ENCODE data around the gene FOXD4.
"Not testable (repeated sequence)": the region's sequence is repeated elsewhere in the genome, so short reads cannot be mapped to it uniquely, and the experiment has no call there.

The FOXD4 gene

DNA sequence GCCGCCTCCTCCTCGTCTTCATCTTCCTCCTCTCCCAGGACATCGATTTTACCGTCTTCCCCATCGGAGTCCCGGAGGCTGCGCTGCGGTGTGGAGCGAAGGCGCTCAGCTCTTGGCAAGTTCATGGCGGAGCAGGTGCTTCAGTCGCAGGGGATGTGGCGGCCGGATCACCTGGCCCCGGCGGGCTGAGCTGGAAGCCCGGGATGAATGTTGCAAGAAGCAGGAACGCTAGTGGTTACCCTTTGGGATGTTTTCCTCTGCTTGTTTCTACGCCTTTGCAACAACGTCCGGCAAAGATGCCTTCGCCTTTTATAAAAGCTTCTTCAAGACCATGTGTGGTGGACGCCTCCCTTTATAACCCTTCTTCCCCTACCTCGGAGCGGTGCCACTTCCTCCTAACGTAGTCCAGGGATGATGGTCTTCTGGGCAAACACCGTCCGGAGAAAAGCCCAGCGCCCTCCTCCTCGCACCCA is at the start of gene FOXD4:
Gene FOXD4 (minus strand): TSS at position 423 of the 473 bp plus-strand sequence. CDS start 298 bp downstream, at position 125.
- intact Hi-C loops (cut with DNase I); DNase-seq: not testable (repeated sequence)

DNA sequence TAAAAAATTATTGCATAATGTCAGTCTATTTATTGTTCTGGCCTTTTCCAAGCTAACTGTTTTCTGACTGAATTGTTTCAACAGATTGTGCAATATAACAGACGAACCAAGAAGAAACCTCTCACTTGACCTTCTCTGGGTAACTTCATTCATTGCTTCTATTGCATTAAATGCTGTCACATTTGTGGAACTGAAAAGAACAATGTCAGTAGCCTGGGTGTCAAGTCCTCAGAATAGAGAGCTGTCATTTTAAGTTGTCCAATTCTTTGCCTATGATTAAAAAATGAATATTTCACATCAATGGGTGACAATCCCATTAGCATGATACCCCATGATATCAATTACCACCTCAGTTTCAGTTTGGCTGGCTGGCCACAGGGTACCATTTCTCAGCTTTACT is 41.7 kb upstream of the FOXD4 start:
- intact Hi-C loops (cut with DNase I); DNase-seq: not testable (repeated sequence)

DNA sequence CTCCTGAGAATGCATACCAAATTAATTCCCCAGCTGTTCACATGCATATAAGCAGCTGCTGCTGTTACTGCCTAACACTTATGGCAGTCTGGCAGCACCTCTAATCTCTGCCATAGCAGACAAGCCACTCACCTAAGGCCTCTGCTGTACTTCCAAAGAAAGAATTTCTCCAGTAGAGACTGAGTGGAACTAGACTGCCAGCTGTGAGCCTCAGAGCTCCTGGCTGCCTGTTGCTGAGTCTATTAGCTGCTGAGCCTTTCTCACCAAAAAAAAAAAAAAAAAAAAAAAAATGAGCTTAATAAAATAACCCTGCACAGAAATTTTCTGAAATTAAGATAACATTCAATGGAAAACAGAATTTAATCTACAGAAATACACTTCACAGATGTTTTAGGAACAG is 33.0 kb upstream of the FOXD4 start:
- DNase-seq; intact Hi-C loops (cut with DNase I): not testable (repeated sequence)

DNA sequence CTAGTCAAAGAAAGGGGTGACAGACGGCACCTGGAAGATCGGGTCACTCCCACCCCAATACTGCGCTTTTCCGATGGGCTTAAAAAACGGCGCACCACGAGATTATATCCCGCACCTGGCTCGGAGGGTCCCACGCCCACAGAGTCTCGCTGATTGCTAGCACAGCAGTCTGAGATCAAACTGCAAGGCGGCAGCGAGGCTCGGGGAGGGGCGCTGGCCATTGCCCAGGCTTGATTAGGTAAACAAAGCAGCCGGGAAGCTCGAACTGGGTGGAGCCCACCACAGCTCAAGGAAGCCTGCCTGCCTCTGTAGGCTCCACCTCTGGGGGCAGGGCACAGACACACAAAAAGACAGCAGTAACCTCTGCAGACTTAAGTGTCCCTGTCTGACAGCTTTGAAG is 21.7 kb upstream of the FOXD4 start:
- DNase-seq: peak in 2 of 10 donors; percentile 35 to 39
- intact Hi-C loops (cut with DNase I): not testable (repeated sequence)

DNA sequence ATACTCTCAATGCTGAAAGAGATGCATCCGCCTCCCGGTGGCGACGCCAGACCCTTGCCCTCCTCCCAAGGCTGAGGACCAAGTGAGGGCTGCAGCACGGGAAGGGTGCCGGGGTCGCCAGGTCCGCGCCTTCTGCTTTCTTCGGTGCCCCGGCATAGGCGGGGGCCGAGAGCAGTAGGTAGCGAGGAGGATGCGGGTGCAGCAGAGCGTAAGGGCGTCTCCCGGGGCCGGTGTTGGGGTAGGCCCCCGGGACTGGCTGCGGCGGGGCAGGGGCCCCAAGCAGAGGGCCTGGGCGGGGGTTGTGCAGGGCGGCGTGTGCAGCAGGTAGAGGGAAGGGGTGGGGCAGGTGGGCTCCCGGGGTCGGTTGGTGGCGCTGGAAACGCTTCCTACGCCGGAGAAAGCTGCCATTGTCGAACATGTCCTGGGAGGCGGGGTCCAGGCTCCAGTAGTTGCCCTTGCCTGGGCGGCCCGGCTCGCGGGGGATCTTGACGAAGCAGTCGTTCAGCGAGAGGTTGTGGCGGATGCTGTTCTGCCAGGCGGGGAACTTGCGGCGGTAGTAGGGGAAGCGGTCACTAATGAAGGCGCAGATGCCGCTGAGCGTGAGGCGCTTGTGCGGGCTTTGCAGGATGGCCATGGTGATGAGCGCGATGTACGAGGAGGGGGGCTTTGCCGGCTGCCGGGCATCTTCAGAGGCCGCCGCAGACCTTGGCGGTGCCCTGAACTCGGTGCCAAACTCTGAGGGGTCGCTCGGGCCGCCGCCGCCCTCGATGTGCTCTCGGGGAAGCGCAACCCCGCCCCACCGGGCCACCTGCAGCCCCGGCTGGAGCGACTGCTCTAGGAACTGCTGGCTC is 848 bp downstream of the FOXD4 start:
- DNase-seq; intact Hi-C loops (cut with DNase I): not testable (repeated sequence)

DNA sequence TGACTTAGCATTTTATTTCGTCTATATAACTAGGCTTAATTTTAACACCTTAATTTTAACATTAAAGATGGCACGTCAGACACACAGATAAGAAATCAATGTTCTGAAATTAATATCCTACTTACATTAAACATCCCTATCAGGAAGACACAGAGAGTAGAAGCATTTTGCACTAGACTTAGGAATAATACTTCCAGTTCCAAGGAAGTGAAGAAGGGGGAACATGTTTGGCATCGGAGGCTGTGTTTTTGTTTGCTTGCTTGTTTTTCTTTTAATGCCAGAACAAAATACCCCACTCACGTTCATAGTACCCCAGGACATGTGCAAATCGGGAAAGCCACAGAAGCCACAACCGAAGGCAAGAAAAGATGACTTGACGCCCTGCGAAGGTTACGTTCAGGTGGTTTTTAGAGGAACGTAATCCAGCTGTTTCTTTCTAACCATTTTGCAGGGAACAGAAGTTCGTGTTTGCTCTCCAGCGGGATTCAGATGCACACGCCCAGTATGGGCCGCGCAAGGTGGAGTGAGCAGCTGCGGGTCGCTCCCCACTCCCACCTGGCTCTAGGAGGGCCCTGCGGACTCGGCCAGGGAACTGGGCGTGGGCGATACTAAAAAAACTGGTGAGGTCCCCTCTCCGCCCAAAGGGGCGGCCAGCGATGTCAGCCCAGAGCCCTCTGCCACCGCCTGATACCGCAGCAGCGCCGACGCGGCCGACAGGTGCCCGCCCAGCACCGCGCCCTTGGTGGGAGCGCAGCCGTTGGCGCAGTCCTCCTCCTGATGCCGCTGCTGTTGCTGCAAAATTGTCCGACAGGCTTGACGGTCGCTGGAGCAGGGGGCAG is 1.8 kb downstream of the FOXD4 start:
- not testable (repeated sequence) for DNase-seq

DNA sequence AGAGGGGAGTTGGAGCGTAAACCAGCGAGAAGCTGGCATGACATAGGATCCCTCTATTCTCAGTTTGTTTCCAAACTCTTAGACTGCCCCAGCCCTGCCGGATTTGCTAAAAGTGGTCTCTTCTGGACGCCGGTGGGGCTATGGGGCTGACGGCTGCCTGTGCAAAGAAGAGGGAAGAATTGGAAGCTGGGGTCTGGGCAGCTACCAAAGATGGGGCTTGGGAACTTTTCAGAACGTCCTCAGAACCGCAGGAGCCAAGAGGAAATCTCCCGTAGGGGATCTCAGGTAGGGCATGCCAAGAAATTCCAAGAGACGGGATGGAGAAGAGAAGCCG is 3.1 kb downstream of the FOXD4 start:
- intact Hi-C loops (cut with DNase I); DNase-seq: not testable (repeated sequence)

More for the DNA sequence above, 1.8 kb downstream of the FOXD4 start:
- intact Hi-C loops (cut with DNase I): not testable (repeated sequence)

DNA sequence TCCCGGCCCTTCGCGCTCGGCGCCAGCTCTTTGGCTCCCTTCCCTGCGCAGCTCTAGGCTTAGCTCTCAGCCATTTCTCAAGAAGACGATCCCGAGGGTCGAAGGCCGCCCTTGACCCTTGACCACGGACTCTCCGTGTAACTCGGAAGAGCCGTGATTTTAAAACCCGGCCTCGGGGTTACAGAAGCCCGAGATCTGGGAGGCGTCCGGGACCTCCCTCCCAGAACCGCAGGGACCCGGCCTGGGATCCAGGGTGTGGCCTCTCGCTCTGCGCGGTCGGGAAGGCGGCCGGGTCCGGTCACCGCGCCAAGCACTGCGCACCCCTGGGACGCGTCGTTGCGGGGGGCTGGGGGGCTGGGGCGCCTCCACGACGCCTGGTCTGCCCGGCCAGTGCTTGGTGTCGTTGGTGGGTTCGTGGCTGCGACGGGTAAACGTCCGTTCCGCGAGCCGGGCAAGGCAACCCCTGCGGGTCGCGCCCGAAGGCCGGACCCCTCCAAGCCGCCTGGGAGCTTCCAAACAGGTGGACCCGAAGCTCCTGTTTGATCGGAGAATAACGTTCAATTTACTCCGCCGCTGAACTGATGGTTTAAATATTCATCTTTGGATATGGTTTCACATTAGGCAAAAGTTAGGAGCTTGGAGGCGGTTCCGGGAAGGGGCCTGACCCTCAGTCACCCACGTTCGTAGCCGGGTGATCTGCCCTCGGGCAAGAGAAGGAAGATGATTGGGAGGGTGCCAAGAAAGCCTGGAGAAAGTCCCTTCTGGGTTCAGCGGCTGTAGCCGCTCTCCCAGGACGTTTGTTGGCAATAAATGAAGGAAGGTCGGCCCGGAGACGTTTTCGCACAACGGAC is 3.7 kb downstream of the FOXD4 start:
- intact Hi-C loops (cut with DNase I); DNase-seq: not testable (repeated sequence)

DNA sequence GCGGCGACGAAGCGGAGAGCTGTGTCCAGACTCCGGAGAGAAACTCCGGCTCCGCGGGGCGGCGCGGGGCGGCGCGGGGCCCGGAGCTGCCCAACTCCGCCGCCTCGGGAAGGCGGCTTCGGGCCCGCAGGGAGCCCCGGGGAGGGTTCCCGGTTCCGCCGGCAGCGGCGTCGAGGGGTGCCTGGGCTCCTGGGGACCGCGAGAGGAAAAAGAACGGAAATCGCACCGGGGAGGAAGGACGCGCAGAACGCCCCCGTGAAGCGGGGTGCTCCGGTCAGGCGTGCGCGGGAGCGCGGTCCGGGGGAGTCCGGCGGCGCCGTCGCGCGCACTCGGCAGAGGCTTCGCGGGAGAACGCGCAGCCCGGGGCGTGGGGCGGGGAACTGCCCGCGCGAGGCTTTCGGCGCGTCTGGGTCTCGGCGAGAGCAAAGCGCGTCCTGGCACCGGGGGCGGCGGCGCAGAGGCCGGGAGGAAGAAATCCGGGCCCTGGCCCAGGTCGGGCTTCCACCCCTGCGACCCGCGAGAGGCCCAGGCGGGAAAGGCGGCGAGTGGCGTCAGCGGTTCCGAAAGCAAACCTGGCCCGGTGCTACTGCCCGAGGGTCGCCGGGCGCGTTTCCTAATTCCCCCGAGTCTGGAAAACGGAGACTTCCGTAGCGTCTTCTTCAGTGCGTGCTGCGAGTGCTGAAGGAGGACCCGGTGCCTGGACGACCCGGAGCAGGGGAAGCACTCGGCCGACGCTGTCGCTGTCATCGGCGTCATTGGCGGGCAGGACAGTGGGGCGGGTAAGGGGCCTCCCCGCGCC is 4.5 kb downstream of the FOXD4 start:
- DNase-seq: peak in 1 of 10 donors; percentile 67
- intact Hi-C loops (cut with DNase I): not testable (repeated sequence)

DNA sequence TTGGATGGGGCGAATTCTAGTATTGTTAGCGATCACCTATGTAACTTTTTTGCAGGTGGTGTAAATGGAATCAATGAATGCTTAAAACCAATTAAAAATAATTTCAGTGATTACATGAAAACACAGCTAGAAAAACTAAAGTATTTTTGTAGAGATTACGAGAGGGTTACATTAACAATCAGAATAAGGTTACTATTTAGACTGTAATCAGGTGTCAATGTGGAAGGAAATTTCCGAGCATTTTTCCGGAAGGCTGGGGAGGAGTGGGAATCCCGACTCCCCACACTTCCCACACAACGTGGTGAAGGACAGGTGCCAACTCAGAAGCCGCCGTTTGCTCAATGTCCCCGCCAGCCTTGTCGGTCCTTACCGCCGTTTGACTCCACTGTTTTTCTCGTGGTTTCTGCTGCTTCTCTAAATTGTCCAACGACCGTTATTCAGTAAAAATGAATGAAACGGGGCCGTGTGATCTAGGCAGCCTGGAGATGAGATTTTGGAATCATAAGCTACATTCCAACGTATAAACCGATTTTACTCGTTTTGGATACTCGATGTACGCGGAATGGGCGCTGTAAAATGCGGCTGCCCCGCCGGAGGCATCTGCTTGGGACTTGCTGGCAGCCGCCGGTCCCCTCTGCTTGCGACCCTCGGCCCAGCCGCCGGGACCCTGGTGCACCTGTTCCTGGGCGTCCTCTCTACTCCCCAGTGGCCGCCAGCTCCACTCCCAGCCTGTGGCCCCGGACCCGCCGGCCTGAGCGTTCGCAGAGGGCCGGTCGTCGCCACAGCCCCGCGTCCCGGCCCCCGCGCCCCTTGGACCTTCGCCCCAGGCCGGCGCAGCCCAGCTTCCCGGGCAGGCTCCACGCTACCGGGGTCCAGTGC is 5.4 kb downstream of the FOXD4 start:
- intact Hi-C loops (cut with DNase I); DNase-seq: not testable (repeated sequence)

DNA sequence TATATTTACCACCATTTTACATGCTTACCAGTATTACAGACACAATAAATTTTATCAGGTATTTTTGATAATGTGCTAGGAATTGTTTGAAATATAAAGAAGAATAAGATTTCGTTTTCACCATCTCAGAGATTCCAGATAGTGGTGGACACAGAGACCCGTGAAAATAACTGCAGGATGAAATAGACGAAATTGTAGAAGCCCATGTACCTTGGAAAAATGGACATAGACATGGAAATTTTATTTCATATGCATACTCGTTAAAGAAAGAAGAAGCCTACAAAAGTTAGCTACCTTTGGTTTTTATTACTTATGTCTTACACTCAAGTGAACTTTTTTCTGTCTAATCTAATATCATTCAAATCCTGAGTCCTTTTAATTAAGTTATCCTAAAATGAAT is 7.5 kb downstream of the FOXD4 start:
- DNase-seq; intact Hi-C loops (cut with DNase I): not testable (repeated sequence)

DNA sequence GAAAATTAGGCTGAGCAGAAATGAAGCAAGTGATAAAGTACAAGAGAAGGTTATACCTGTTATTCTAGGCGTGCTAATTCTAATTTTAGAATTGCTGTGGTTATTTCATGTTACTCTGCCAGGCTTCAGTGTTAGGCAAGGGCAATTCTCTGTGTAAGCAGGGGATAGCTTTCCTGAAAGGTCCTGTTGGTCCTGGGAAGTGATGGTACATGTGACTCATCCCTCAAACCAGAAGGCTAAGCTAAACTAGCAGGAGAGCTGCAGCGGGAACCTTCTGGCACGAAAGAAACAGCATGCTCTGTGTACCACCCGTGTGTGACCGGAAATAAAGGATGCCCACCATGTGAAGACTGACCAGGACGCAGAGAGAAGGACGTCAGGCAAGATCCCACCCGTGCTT is 8.7 kb downstream of the FOXD4 start:
- DNase-seq; intact Hi-C loops (cut with DNase I): not testable (repeated sequence)

DNA sequence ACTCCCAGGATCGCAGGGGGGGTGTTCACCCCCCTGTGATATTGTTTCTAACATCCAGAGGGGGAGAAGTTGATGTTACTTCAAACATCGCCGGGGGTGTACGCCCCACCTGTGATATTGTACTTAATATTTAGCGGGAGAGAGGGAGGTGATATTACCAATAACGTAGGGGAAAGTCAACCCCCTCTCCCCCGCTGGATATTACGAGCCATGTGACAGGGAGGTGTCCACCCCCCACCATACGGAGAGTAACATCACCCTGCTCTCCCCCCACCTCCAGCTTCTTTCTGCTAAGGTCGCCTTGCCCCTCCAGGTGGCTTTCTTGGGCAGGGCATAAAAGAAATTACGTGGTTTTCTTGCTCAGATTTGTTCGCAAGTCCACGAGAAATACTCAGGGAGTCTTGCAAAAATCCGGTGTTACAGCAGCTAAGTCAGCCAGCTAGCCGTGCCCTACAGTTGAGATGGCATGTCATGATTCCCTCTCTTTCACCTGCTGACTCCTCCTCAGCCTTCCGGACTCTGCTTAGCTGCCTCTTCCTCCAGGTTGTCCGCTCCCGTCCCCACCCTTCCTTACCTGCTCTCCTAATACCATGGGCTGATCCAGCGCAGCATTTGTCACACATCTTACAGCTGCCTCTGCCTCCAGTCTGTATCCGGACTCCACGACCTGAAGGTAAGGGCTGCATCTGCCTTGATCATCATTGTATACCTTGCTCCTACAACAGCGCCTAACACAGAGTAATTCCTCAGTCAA is 9.3 kb downstream of the FOXD4 start:
- intact Hi-C loops (cut with DNase I); DNase-seq: not testable (repeated sequence)

DNA sequence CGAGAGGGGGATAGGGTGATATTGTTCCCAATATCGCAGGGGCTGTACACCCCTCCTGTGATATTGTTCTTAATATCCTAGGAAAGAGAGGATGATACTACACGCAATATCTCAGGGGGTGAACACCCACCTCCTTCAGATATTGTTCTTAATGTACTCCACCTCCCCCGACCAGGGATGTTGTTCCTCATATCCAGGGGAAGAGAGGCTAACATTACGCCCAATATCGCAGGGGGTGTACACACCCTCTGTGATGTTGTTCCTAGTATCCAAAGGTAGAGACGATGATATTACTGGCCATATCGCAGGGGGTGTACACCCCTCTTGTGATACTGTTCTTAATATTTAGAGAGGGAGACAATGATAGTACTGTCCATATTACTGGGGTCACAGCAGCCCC is 12.2 kb downstream of the FOXD4 start:
- DNase-seq; intact Hi-C loops (cut with DNase I): not testable (repeated sequence)

DNA sequence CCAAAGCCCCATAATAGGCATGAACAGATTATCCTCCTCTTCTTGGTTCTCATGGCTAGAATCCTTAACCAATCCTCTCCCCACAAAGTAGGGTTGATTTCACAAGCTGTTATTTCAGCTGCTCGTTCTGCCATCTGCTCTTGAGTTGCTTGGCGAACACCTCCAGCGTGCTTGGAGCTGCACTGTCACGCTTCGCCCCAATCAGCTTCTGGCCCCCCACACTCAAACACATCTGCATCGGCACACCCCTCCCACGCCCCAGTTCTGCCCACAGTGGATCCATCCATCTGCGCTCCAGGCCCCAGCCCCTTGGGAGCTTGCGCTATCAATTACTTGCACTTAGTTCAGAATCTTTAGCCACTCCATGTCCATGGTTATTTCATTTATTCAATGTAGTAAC is 17.8 kb downstream of the FOXD4 start:
- intact Hi-C loops (cut with DNase I): not testable (repeated sequence)

DNA sequence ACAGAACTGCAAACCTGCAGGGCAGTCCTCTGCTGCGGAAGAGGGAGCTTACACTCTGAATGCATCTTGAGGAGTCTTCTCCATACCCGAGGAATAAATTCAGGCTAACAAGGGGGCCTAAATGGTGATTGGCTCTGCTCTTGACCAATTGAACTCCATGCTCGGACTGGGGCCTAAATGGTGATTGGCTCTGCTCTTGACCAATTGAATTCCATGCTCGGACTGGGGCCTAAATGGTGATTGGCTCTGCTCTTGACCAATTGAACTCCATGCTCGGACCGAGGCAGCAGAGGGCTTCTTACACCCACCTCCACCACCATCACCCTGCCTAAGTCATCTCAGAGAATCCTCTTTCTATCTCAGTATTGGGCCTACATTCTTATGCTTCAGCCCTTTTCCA is 18.4 kb downstream of the FOXD4 start:
- DNase-seq; intact Hi-C loops (cut with DNase I): not testable (repeated sequence)

More for the DNA sequence above, 17.8 kb downstream of the FOXD4 start:
- DNase-seq: not testable (repeated sequence)

DNA sequence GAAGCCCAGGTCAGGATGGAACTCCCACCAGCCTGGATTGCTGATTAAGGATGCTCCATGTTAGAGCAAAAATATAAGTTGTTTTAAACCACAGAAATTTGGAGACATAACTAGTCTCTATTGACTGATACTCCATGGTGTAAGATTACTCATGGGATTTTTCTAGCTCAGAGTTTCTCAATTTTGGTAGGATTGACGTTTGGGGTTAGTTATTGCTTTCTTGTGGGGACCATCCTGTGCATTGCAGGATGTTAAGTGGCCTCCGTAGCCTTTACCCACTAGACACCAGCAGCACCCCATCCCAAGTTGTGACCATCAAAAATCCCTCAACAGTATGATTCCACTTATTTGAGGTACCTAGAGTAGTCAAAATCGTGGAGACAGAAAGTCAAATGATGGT is 19.4 kb downstream of the FOXD4 start:
- intact Hi-C loops (cut with DNase I); DNase-seq: not testable (repeated sequence)

DNA sequence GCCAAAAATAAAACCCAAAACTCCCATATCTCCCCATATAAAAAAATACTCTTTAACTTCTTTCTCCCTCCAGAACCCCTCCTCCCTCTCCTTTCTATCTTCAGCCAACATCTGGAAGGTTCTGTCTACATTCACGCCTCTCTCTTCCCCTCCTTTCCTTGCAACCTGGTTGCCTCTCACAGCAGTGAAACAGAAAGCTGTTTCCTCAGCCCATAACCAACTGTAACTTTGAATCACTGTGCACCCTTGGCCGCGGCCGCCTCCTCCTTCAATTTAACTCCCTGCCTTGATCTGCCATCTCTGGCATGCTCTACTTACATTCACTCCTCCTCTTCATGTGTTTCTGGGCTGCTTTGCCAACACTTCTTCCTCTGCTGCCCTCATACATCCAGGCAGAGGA is 23.2 kb downstream of the FOXD4 start:
- intact Hi-C loops (cut with DNase I): not testable (repeated sequence)

More for the DNA sequence above, 23.2 kb downstream of the FOXD4 start:
- peak in 1 of 10 donors; percentile 66 for DNase-seq

Data from posterior cingulate gyrus (tissue), 11 donors.